Measurements from ENCODE around the gene CDPF1. TPM values are rescaled to one million over a fixed set of nuclear protein-coding genes. Genes with fewer than 3 reads are reported as not detected.
A peak's percentile ranks its signal among the peaks of the same experiment; 100 is the strongest.

The CDPF1 gene, protein sequence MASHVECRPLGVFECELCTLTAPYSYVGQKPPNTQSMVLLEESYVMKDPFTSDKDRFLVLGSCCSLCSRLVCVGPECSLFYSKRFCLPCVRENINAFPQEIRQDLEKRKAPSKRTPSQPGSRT
- total RNA-seq = 1 to 10 TPM; 5.5 to 8.1 TPM
- long read RNA-seq, partial matches to known transcripts = 1 of 9 reads
- long read RNA-seq, other reads (novel, unspliced or antisense) = 3 of 9 reads

GRCh38 chr22:46250035-46250782, at the start of gene CDPF1:
Gene CDPF1, minus strand, starts transcription at chr22:46250293. Its CDS starts 2,009 bp downstream, at chr22:46248284.
- intact Hi-C loops (cut with DNase I, micrococcal nuclease) = no loop called here
- DNase-seq (peak; percentile 91 to 96), ATAC-seq (peak; percentile 94)

DNA sequence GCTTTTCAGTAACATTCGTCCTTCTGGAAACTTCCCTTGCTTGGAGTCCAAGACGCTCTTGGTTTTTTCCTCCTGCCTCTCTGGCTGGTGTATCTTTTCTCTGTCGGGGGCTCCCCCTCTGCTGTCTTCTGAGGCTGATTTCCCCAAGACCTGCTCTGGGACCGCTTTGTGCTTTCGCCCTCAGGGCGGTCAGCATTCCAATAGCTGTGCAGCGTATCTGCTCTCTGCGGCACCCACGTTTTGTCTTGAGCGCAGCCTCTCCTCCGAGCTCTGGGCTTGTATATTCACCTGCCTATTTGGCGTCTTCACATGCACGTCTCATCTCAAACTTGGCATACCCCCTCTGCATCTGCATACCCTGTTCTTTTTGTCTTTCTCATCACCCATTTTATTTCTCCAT, 49.0 kb upstream of the CDPF1 start:
- ATAC-seq = no peak
- no peak for DNase-seq
- intact Hi-C loops (cut with DNase I, micrococcal nuclease) = no loop called here

- intact Hi-C loops (cut with DNase I, micrococcal nuclease) = no loop called here
- ATAC-seq = peak; percentile 8
These were observed 47.2 kb upstream of the CDPF1 start for GRCh38 chr22:46297151-46297812.

GRCh38 chr22:46296257-46297150, 46.4 kb upstream of the CDPF1 start, which contains the start of gene GTSE1:
Gene GTSE1, plus strand, starts transcription at chr22:46296870. Its CDS starts 531 bp downstream, at chr22:46297401.
- DNase-seq (peak; percentile 98 to 99), ATAC-seq (peak; percentile 92)
- intact Hi-C loops (cut with DNase I, micrococcal nuclease) = no loop called here

More at GRCh38 chr22:46297151-46297812, 47.2 kb upstream of the CDPF1 start:
- DNase-seq = peak in 1 of 2 donors; percentile 35

- ATAC-seq (peak; percentile 4), DNase-seq (no peak)
- intact Hi-C loops (cut with DNase I, micrococcal nuclease) = no loop called here
These were observed 45.3 kb upstream of the CDPF1 start for GRCh38 chr22:46295277-46295971.

DNA sequence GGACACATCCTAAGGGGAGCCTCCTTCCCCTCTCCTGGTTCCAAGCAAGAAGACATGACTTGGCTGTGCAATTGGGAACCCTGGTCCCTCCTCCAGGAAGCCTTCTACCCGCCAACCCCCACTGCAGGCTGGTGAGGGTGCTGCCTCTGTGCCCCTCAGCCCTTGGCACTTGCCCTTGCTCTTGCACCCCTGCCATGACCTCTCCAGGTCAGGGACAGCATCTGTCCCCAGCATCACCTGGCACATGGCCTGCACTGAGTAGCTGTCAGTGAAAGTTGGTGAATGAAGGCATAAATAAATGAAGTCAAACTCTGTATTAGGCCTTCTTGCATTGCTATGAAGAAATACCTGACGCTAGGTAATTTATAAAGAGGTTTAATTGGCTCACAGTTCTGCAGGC, 44.7 kb upstream of the CDPF1 start:
- DNase-seq = no peak
- intact Hi-C loops (cut with DNase I, micrococcal nuclease) = no loop called here
- no peak for ATAC-seq

DNA sequence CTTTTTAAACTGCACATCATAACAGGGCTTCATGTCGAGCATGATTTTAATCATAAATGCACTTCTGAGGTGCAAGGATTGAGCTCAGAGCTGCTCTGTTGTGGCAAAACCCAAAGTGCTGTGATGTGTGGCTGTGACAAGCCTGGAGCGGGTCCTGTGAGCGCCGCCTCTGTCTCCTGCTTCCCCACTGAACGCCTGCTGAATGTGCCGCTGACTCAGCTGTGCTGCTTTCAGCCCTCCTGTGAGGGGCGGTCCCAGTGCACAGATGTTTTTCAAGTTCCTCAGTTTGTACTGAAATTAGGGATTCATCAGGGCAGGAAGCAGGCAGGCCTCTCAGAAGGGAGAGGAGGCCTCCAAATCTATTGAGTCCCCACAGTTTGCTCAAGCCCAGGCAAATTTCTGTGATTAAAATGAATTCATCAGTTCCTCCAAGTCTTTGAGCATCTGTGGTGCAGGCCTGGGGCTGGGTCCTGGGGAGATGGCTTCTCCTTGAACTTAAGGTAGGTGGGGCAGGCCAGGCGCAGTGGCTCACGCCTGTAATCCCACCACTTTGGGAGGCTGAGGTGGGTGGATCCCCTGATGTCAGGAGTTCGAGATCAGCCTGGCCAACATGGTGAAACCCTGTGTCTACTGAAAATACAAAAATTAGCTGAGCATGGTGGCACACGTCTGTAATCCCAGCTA, 43.6 kb upstream of the CDPF1 start:
- ATAC-seq (no peak), DNase-seq (peak in 1 of 2 donors; percentile 46)
- intact Hi-C loops (cut with DNase I, micrococcal nuclease) = no loop called here

DNA sequence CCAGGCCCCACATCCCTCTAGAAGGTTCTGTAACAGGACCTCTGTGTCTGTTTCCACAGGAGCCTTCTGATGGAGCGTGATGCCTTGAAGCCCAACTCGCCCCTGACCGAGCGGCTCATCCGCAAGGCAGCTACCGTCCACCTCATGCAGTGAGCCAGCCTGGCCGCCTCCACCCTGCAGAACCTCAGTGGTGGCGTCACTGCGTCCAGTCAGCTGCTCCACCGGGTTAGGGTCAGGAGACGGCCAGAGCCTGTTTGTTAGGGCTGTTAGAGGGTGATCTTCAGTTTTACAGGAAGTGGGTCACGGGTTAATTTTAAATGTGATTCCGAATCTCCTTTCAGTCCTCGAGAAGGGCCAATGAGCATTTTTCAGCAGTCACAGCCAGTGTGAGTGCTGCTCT, 42.6 kb upstream of the CDPF1 start:
- no peak for DNase-seq
- intact Hi-C loops (cut with DNase I, micrococcal nuclease) = no loop called here
- no peak for ATAC-seq

DNA sequence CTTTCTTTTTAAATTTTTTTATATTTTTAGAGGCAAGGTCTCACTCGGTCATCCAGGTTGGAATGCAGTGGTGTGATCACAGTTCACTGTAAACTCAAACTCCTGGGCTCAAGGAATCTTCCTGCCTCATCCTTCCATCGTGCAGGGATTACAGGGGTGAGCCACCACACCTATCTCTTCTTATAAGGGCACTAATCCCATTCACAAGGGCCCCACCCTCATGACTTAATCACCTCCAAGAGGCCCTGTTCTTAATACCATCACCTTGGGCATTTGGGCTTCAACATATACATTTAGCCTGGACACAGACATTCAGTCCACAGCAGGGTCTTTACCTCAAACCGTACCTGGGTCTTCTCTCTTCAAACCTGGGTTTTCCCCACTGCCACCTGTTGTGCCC, 42.1 kb upstream of the CDPF1 start:
- no peak for DNase-seq
- no peak for ATAC-seq
- intact Hi-C loops (cut with DNase I, micrococcal nuclease) = no loop called here

- no peak for ATAC-seq
- no peak for DNase-seq
- intact Hi-C loops (cut with DNase I, micrococcal nuclease) = no loop called here
These were observed 41.0 kb upstream of the CDPF1 start for GRCh38 chr22:46290843-46291785.

GRCh38 chr22:46290121-46290842, 40.2 kb upstream of the CDPF1 start:
- no peak for DNase-seq

DNA sequence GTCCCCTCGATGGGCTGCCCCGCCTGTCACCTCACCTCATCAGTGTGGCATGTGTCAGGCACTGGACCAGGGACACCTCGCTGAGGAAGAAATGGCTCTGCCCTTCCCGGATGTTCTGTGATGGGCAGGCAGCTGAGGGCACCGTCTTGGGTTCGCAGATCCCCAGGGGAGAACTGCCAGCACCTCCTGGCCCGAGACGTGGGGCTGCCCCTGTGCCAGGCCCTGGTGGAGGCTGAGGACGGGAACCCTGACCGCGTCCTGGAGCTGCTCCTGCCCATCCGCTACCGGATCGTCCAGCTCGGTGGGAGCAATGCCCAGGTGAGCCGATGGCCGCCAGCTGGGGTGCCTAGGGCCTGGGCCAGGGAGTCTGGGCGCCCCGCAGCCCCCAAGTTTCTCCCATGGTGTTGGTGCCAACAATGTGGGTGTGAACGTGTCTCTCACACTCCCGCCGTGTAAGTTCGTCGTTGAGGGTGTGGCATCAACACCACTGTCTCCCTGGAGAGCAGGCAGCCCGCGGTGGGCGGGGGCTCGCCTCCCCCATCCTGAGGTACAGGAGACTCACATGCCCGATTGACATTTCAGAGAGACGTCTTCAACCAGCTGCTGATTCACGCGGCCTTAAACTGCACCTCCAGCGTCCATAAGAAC, 39.3 kb upstream of the CDPF1 start:
- intact Hi-C loops (cut with DNase I, micrococcal nuclease) = no loop called here
- DNase-seq (no peak), ATAC-seq (no peak)

More at GRCh38 chr22:46290121-46290842, 40.2 kb upstream of the CDPF1 start:
- intact Hi-C loops (cut with DNase I, micrococcal nuclease) = no loop called here
- ATAC-seq = no peak

GRCh38 chr22:46288846-46289243, 38.8 kb upstream of the CDPF1 start:
- ATAC-seq (no peak), DNase-seq (no peak)
- intact Hi-C loops (cut with DNase I, micrococcal nuclease) = no loop called here

GRCh38 chr22:46287873-46288751, 38.0 kb upstream of the CDPF1 start:
- DNase-seq = peak; percentile 46 to 62
- ATAC-seq = peak; percentile 33

More at GRCh38 chr22:46287873-46288751, 38.0 kb upstream of the CDPF1 start:
- intact Hi-C loops (cut with DNase I, micrococcal nuclease) = no loop called here
